Lower leg skin (tissue), 4 donors: ENCODE measurements around the gene NAALADL2. TPM values are rescaled to one million over a fixed set of nuclear protein-coding genes. Genes with fewer than 3 reads are reported as not detected.

Source experiments
- DNase-seq, 2 donors: peaks; one replicate each; pipeline ENCODE4 v3.0.0-alpha.2; 2019; ENCODE audit warnings: low spot score in 2 of 2
- H3K4me3 ChIP-seq: fragments of 200-600 bp; sonication (generic); 2 replicates; pipeline ENCODE4 v1.5.1; 2017; ENCODE audit warnings: mild to moderate bottlenecking, low read depth; ENCODE audit not compliant: poor library complexity, severe bottlenecking
- CTCF ChIP-seq, 3 donors: fragments of 450-650 bp; IDR thresholded peaks; one replicate each; pipeline ENCODE4 v1.5.1; 2016; ENCODE audit warnings: antibody characterized with exemption in 3 of 3, mild to moderate bottlenecking in 3 of 3, moderate library complexity in 2 of 3
- POLR2A ChIP-seq, 2 donors: fragments of 450-650 bp; IDR thresholded peaks; one replicate each; pipeline ENCODE4 v1.6.1; 2016 to 2017; ENCODE audit warnings: antibody characterized with exemption in 2 of 2, mild to moderate bottlenecking in 1 of 2, moderate library complexity in 1 of 2
- WGBS, 2 donors: methylation state at CpG; one replicate each; pipeline ENCODE4 v1.1.5; 2018; 5-methylcytosine and 5-hydroxymethylcytosine counted together
- intact Hi-C: fragments of 100-400 bp; cut with DNase I; formaldehyde crosslinking; loops from one replicate; pipeline ENCODE4 v1.15.0; 2023; ENCODE audit warnings: low total_unique reads
- total RNA-seq, 4 donors: library from RNA; depleted of rRNA; stranded (reverse); fragments of >200 nt; gene quantifications; one replicate each; pipeline ENCODE4 v1.1.0, GENCODE V29; 2016

NAALADL2 gene
- total RNA-seq, 4 donors from 2014 or later, result 3.6 to 8.1 (median 4.6) TPM

GRCh38 chr3:175015056-175015635, 156.0 kb downstream of the NAALADL2 start:
- no peak for DNase-seq
- WGBS, 2 donors, result 67 to 70% methylated on average over 6 of the region's 6 CpGs
- intact Hi-C loops, result no loop called here
- no peak overlapping the region for H3K4me3 ChIP-seq
- TF ChIP-seq POLR2A (IDR thresholded peaks at IDR 0.05) (no peak), CTCF (IDR thresholded peaks at IDR 0.05) (no peak)

- DNase-seq, result no peak
- TF ChIP-seq POLR2A (IDR thresholded peaks at IDR 0.05) (no peak), CTCF (IDR thresholded peaks at IDR 0.05) (no peak)
- 70 to 90% methylated on average over 5 of the region's 5 CpGs for WGBS, 2 donors
- no peak overlapping the region for H3K4me3 ChIP-seq
- intact Hi-C loops, result no loop called here
Observed at GRCh38 chr3:175018946-175019727, 160.0 kb downstream of the NAALADL2 start.

GRCh38 chr3:175020101-175020500, 161.0 kb downstream of the NAALADL2 start:
- WGBS, 2 donors, result 93 to 98% methylated on average over 1 of the region's 1 CpG
- intact Hi-C loops, result no loop called here
- TF ChIP-seq POLR2A (IDR thresholded peaks at IDR 0.05) (no peak), CTCF (IDR thresholded peaks at IDR 0.05) (no peak)
- no peak overlapping the region for H3K4me3 ChIP-seq
- no peak for DNase-seq

GRCh38 chr3:175029828-175030227, 170.7 kb downstream of the NAALADL2 start:
- intact Hi-C loops, result no loop called here
- TF ChIP-seq POLR2A (IDR thresholded peaks at IDR 0.05), result no peak
- TF ChIP-seq CTCF (IDR thresholded peaks at IDR 0.05), result no peak
- H3K4me3 ChIP-seq, result no peak overlapping the region
- DNase-seq, result no peak
- WGBS, 2 donors, result 89 to 98% methylated on average over 2 of the region's 2 CpGs

GRCh38 chr3:175039875-175040274, 180.7 kb downstream of the NAALADL2 start:
- no peak overlapping the region for H3K4me3 ChIP-seq
- intact Hi-C loops, result no loop called here
- TF ChIP-seq POLR2A (IDR thresholded peaks at IDR 0.05) (no peak), CTCF (IDR thresholded peaks at IDR 0.05) (no peak)
- no peak for DNase-seq
- 82 to 86% methylated on average over 4 of the region's 4 CpGs for WGBS, 2 donors
